Pancreas (tissue), 10 donors: ENCODE measurements around the gene ART3. TPM values are rescaled to one million over a fixed set of nuclear protein-coding genes. Genes with fewer than 3 reads are reported as not detected.

Experiments used
- ATAC-seq, 4 donors: fragments of 200-7000 bp; cut with Tn5 transposase; one replicate each; pipeline versions ENCODE4 v1.8.0 to v1.9.1; 2020; ENCODE audit warnings: mild to moderate bottlenecking in 4 of 4, moderate library complexity in 4 of 4
- DNase-seq, 6 donors: peaks; one replicate each; pipeline ENCODE4 v3.0.0-alpha.2; 2020
- FAIRE-seq: peaks from 2 replicates; lab custom pipeline; 2012; peaks lifted over from hg19 to GRCh38; lab: Jason Lieb, UNC
- H3K27ac ChIP-seq, 4 donors: fragments of 200-600 bp; sonication (generic); 1 replicate in 3 of 4; 2 replicates in 1 of 4; pipeline versions ENCODE4 v1.5.0 to v1.8.0; 2020
- H3K27me3 ChIP-seq, 4 donors: fragments of 200-600 bp; one replicate each; pipeline ENCODE4 v1.8.0; 2021
- H3K36me3 ChIP-seq, 3 donors: fragments of 200-600 bp; sonication (generic) in 1 of 3; one replicate each; pipeline versions ENCODE4 v1.5.0 to v1.8.0; 2020 to 2021
- H3K4me1 ChIP-seq, 3 donors: fragments of 200-600 bp; one replicate each; pipeline ENCODE4 v1.8.0; 2021
- H3K4me3 ChIP-seq, 4 donors: fragments of 200-600 bp; sonication (generic) in 2 of 4; one replicate each; pipeline versions ENCODE4 v1.5.0 to v1.8.0; 2020 to 2021
- H3K9me3 ChIP-seq, 4 donors: fragments of 200-600 bp; one replicate each; pipeline ENCODE4 v1.8.0; 2021
- WGBS, 2 donors: extraction: QIAGEN DNeasy Blood & Tissue Kit; methylation state at CpG; one replicate each; pipeline ENCODE4 v1.1.7; 2013; 5-methylcytosine and 5-hydroxymethylcytosine counted together
- intact Hi-C, 3 donors: fragments of 100-400 bp; cut with DNase I; formaldehyde crosslinking; loops; one replicate each; pipeline versions ENCODE4 v1.11.1 to v1.14.2; 2022
- polyA plus RNA-seq, 2 donors: library from polyadenylated mRNA; stranded (reverse); fragments of 200-250 nt; gene quantifications; one replicate each; pipeline ENCODE4 v1.2.3, GENCODE V29; 2013
- total RNA-seq, 6 donors: library from RNA; stranded (reverse); fragmentation: NEBNext Ultra II Directional in 4 of 6; extraction: Animal tissue kit (Norgen Biotek cat#: 25700) in 4 of 6; gene quantifications; one replicate each; pipeline versions ENCODE4 v1.2.1 to v1.2.4, GENCODE V29; 2021 to 2023
- TF ChIP-seq, protein P1 (sequence below), 4 donors: fragments of 200-600 bp; sonication (generic) in 3 of 4; IDR thresholded peaks; one replicate each; pipeline versions ENCODE4 v1.5.0 to v1.8.0; 2021; ENCODE audit warnings: antibody characterized with exemption in 4 of 4
- donor health status: healthy with polysubstance abuse.
- donor health status: DM: no; HTN: no; CAD: no; lungs with moderate emphysema.
- donor health status: DM: no; HTN: no; CAD: no.
- donor health status: control.
- donor health status: control.
- donor health status: Bipolar disorder and iron deficiency.
- donor health status: DM: yes; HTN: yes; CAD: no.
- donor health status: DM: no; HTN: no; CAD: no.
- donor health status: DM: no; HTN: no; CAD: no.
- donor health status: DM: yes; HTN: yes; CAD: no.

Gene ART3
- total and polyA plus RNA-seq, 8 donors = 0.32 to 14.4 (median 4.9) TPM

DNA sequence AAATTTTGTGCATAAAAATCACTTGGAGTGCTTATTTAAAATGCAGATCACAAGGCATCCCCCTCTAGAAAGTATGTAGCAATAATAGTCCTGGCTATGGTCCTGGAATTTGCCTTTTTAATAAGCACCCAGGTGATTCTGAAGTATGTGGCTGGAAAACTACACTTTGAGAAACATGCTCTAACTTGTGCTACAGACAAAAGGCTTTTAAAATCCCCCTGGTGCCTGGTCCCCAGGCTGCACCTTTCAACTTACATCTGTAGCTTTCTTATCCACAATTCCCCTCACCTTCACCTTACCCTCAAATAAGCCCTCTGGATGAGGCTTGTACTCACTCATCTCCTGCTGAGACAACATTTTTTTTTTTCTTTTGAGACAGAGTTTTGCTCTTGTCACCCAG is 21.1 kb downstream of the ART3 start:
- H3K27me3 ChIP-seq = no peaks in the 10 kb centered on the region
- no peak for FAIRE-seq
- H3K27ac ChIP-seq = no peak overlapping the region
- ATAC-seq = no peak
- DNase-seq = no peak
- H3K4me1 ChIP-seq = no peaks in the 10 kb centered on the region
- TF ChIP-seq, protein P1, sequence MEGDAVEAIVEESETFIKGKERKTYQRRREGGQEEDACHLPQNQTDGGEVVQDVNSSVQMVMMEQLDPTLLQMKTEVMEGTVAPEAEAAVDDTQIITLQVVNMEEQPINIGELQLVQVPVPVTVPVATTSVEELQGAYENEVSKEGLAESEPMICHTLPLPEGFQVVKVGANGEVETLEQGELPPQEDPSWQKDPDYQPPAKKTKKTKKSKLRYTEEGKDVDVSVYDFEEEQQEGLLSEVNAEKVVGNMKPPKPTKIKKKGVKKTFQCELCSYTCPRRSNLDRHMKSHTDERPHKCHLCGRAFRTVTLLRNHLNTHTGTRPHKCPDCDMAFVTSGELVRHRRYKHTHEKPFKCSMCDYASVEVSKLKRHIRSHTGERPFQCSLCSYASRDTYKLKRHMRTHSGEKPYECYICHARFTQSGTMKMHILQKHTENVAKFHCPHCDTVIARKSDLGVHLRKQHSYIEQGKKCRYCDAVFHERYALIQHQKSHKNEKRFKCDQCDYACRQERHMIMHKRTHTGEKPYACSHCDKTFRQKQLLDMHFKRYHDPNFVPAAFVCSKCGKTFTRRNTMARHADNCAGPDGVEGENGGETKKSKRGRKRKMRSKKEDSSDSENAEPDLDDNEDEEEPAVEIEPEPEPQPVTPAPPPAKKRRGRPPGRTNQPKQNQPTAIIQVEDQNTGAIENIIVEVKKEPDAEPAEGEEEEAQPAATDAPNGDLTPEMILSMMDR (IDR thresholded peaks at IDR 0.05) = no peak
- intact Hi-C loops = no loop called here
- H3K4me3 ChIP-seq = no peak overlapping the region
- no peaks in the 10 kb centered on the region for H3K36me3 ChIP-seq
- H3K9me3 ChIP-seq = no peaks in the 10 kb centered on the region

DNA sequence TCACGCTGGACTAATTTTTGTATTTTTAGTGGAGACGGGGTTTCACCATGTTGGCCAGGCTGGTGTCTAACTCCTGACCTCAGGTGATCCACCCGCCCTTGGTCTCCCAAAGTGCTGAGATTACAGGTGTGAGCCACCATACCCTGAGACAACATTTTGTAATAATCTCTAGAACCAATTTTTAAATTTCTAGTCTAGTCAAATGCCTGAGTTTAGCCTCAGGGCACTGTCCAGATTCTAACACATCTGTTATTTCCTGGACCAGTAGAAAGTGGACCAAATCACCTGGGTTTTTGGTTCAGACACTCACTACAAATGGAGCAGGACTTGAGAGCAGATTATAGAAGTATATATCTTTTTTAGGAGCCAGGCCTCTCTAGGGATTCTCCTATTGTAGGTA is 21.6 kb downstream of the ART3 start:
- no peak for ATAC-seq
- Histone ChIP-seq H3K4me1 (no peaks in the 10 kb centered on the region), H3K4me3 (no peak overlapping the region), H3K9me3 (no peaks in the 10 kb centered on the region), H3K27me3 (no peaks in the 10 kb centered on the region), H3K36me3 (no peaks in the 10 kb centered on the region), H3K27ac (no peak overlapping the region)
- intact Hi-C loops = no loop called here
- no peak for FAIRE-seq
- TF ChIP-seq, protein P1 (IDR thresholded peaks at IDR 0.05) = no peak
- 92 to 100% methylated on average over 3 of the region's 3 CpGs for WGBS, 2 donors
- DNase-seq = no peak

DNA sequence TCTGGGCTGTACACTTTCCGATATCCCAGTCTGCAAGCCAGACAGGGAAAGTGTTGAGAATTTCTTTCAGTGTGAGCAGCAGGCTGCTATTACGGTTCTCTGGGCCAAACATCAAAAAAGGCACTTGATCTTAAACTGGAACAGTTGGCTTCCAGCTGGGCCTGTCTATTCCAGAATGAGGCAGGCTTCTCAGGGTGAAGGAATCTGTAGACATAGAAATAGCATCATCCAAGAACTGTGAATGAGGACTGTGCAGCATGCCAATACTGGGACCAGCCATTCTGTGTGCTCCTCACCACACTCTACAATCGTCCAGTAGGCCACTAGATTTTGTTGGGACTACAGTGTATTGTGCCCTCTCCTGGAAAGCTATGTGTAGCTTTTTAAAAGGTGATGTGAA is 31.1 kb downstream of the ART3 start:
- TF ChIP-seq, protein P1 (IDR thresholded peaks at IDR 0.05) = no peak
- no peaks in the 10 kb centered on the region for H3K4me1 ChIP-seq
- H3K27ac ChIP-seq = no peak overlapping the region
- intact Hi-C loops = no loop called here
- no peaks in the 10 kb centered on the region for H3K9me3 ChIP-seq
- DNase-seq (no peak), ATAC-seq (no peak), FAIRE-seq (no peak)
- no peaks in the 10 kb centered on the region for H3K36me3 ChIP-seq
- no peaks in the 10 kb centered on the region for H3K27me3 ChIP-seq
- H3K4me3 ChIP-seq = no peak overlapping the region
- 73 to 84% methylated on average over 3 of the region's 3 CpGs for WGBS, 2 donors

DNA sequence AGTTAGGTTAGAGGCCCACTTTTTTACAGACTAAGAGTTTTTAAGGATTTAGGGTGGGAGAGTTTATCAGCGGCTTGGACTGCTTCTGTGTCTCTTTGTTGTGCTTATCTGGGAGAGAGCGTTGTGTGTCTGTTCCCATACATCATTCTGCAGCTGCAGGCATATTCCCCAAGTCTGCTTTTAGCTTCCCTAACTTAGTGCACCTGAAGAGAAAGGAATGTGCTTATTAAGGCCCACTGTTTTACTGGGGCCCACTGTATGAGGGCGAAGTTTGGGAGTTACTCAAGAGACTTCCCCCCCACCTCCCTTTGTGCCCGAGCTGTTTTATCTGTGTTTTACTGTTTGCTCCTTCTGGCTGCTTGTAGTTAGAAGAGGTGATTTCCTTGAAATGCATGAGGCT is 31.9 kb downstream of the ART3 start:
- 66% methylated on average over 4 of the region's 4 CpGs for WGBS, 2 donors
- Histone ChIP-seq H3K9me3 (no peaks in the 10 kb centered on the region), H3K27ac (no peak overlapping the region), H3K4me3 (no peak overlapping the region), H3K4me1 (no peaks in the 10 kb centered on the region), H3K36me3 (no peaks in the 10 kb centered on the region), H3K27me3 (no peaks in the 10 kb centered on the region)
- intact Hi-C loops = no loop called here
- FAIRE-seq = no peak
- DNase-seq = no peak
- TF ChIP-seq, protein P1 (IDR thresholded peaks at IDR 0.05) = no peak
- no peak for ATAC-seq

DNA sequence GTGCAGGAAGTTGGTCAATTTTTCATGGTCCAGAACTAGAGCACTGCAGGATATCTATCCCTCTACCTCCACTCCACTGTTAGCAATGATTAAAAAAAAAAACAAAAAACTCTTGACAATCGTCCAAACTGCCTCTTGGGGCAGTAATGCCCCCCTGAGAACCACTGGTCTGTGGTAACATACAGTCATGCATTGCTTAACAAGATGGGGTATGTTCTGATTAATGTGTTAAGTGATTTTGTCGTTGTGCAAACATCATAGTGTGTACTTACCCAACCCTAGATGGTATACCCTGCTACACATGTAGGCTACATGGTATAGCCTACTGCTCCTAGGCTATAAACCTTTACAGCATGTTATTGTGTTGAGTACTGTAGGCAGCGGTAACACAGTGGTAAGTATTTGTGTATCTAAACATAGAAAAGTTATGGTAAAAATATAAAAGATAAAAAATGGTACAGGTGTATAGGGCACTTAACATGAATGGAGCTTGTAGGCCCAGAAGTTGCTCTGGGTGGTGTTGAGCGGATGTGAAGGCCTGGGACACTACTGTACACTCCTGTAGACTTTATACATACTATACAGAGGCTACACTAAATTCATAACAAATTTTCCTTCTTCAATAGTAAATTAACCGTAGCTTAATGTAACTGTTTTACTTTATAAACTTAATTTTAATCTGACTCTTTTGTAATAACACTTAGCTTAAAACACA is 34.1 kb downstream of the ART3 start:
- Histone ChIP-seq H3K4me1 (no peaks in the 10 kb centered on the region), H3K9me3 (no peaks in the 10 kb centered on the region), H3K27me3 (no peaks in the 10 kb centered on the region), H3K36me3 (peaks cover 0 to 6% (median 0%) of the 10 kb centered on the region in 3 donors), H3K4me3 (no peak overlapping the region), H3K27ac (no peak overlapping the region)
- 62 to 67% methylated on average over 5 of the region's 5 CpGs for WGBS, 2 donors
- FAIRE-seq = peak; percentile 39
- intact Hi-C loops = no loop called here
- DNase-seq = no peak
- TF ChIP-seq, protein P1 (IDR thresholded peaks at IDR 0.05) = no peak
- no peak for ATAC-seq
